ENCODE results near the gene SOD3. TPM values are rescaled to one million over a fixed set of nuclear protein-coding genes. Genes with fewer than 3 reads are reported as not detected.

SOD3 gene
- total RNA-seq, 2 donors from 2014 or later = 94.9 to 300 TPM

- no peak for DNase-seq (ENCODE audit: low spot score)
- Histone ChIP-seq H3K9me3 (no peaks in the 10 kb centered on the region), H3K27ac (no peak overlapping the region), H3K4me3 (no peak overlapping the region), H3K36me3 (peaks cover 30% of the 10 kb centered on the region), H3K4me1 (no peaks in the 10 kb centered on the region), H3K27me3 (no peaks in the 10 kb centered on the region)
- no peak for TF ChIP-seq CTCF (IDR thresholded peaks at IDR 0.05)
These were observed 25.2 kb downstream of the SOD3 start for GRCh38 chr4:24820541-24820940.

- no peaks in the 10 kb centered on the region for H3K9me3 ChIP-seq
- peaks cover 18% of the 10 kb centered on the region for H3K36me3 ChIP-seq
- no peaks in the 10 kb centered on the region for H3K27me3 ChIP-seq
- DNase-seq (ENCODE audit: low spot score) = peak; percentile 30
- no peak for TF ChIP-seq CTCF (IDR thresholded peaks at IDR 0.05)
- H3K27ac ChIP-seq = no peak overlapping the region
- no peaks in the 10 kb centered on the region for H3K4me1 ChIP-seq
- no peak overlapping the region for H3K4me3 ChIP-seq
These were observed 29.3 kb downstream of the SOD3 start for GRCh38 chr4:24824720-24825119.

GRCh38 chr4:24831637-24832036 lies 36.3 kb downstream of the SOD3 start:
- no peaks in the 10 kb centered on the region for H3K9me3 ChIP-seq
- no peak for TF ChIP-seq CTCF (IDR thresholded peaks at IDR 0.05)
- peaks cover 23% of the 10 kb centered on the region for H3K36me3 ChIP-seq
- no peaks in the 10 kb centered on the region for H3K27me3 ChIP-seq
- H3K4me1 ChIP-seq = peaks cover 0 to 4% of the 10 kb centered on the region in 2 donors
- no peak overlapping the region for H3K27ac ChIP-seq
- no peak overlapping the region for H3K4me3 ChIP-seq
- no peak for DNase-seq (ENCODE audit: low spot score)

- H3K9me3 ChIP-seq = no peaks in the 10 kb centered on the region
- DNase-seq (ENCODE audit: low spot score) = no peak
- H3K36me3 ChIP-seq = peaks cover under 1% of the 10 kb centered on the region
- H3K27ac ChIP-seq = no peak overlapping the region
- H3K4me3 ChIP-seq = no peak overlapping the region
- peaks cover 0 to 11% of the 10 kb centered on the region in 2 donors for H3K4me1 ChIP-seq
- no peak for TF ChIP-seq CTCF (IDR thresholded peaks at IDR 0.05)
- H3K27me3 ChIP-seq = no peaks in the 10 kb centered on the region
These were observed 40.3 kb downstream of the SOD3 start for GRCh38 chr4:24835696-24836095.

- no peak for DNase-seq (ENCODE audit: low spot score)
- no peaks in the 10 kb centered on the region for H3K27me3 ChIP-seq
- no peak overlapping the region for H3K4me3 ChIP-seq
- no peaks in the 10 kb centered on the region for H3K9me3 ChIP-seq
- H3K27ac ChIP-seq = no peak overlapping the region
- no peaks in the 10 kb centered on the region for H3K36me3 ChIP-seq
- TF ChIP-seq CTCF (IDR thresholded peaks at IDR 0.05) = no peak
- peaks cover 0 to 15% of the 10 kb centered on the region in 2 donors for H3K4me1 ChIP-seq
These were observed 41.4 kb downstream of the SOD3 start for GRCh38 chr4:24836661-24837242.

- no peak for DNase-seq (ENCODE audit: low spot score)
- Histone ChIP-seq H3K9me3 (no peaks in the 10 kb centered on the region), H3K27me3 (no peaks in the 10 kb centered on the region), H3K4me1 (peaks cover 0 to 15% of the 10 kb centered on the region in 2 donors), H3K27ac (no peak overlapping the region), H3K36me3 (no peaks in the 10 kb centered on the region), H3K4me3 (no peak overlapping the region)
- no peak for TF ChIP-seq CTCF (IDR thresholded peaks at IDR 0.05)
These were observed 42.0 kb downstream of the SOD3 start for GRCh38 chr4:24837336-24837735.
